Keratinocyte (primary cell): Measurements from ENCODE around the gene FOXA2. TPM values are rescaled to one million over a fixed set of nuclear protein-coding genes. Genes with fewer than 3 reads are reported as not detected.

Experiments
- DNase-seq: peaks from one replicate; pipeline ENCODE4 v3.0.0-alpha.2; 2011; ENCODE audit warnings: low read depth, missing footprints, low spot score
- FAIRE-seq: peaks from 2 replicates; lab custom pipeline; 2011; peaks lifted over from hg19 to GRCh38; lab: Jason Lieb, UNC
- H2AFZ ChIP-seq: 2 replicates; pipeline ENCODE4 v1.6.0; 2012; ENCODE audit warnings: low read length, control low read depth, inconsistent platforms; ENCODE audit not compliant: control insufficient read depth
- H3K27ac ChIP-seq: 2 replicates; pipeline ENCODE4 v1.5.1; 2011; ENCODE audit warnings: low read length; ENCODE audit not compliant: control insufficient read depth, insufficient read depth
- H3K27me3 ChIP-seq: 3 replicates; pipeline ENCODE4 v1.6.0; 2011; ENCODE audit warnings: low read length; ENCODE audit not compliant: control insufficient read depth, insufficient read depth; ENCODE audit errors: extremely low read depth
- H3K36me3 ChIP-seq, 2 experiments: 2 replicates in 1 of 2; 3 replicates in 1 of 2; pipeline ENCODE4 v1.5.1; 2011; ENCODE audit warnings: low read length in 2 of 2, mild to moderate bottlenecking in 1 of 2; ENCODE audit not compliant: control insufficient read depth in 2 of 2, insufficient read depth in 2 of 2; ENCODE audit errors: extremely low read depth in 1 of 2
- H3K4me1 ChIP-seq: 3 replicates; pipeline ENCODE4 v1.5.1; 2011; ENCODE audit warnings: low read length; ENCODE audit not compliant: control insufficient read depth, insufficient read depth; ENCODE audit errors: extremely low read depth
- H3K4me2 ChIP-seq: 3 replicates; pipeline ENCODE4 v1.6.0; 2011; ENCODE audit warnings: low read depth, low read length; ENCODE audit not compliant: control insufficient read depth, insufficient read depth; ENCODE audit errors: extremely low read depth
- H3K4me3 ChIP-seq, 3 experiments: fragments of 200-600 bp in 1 of 3; sonication (generic) in 1 of 3; 2 replicates in 2 of 3; 3 replicates in 1 of 3; pipeline ENCODE4 v1.5.1; 2011 to 2016; ENCODE audit warnings: low read length in 3 of 3, mild to moderate bottlenecking in 3 of 3, control low read depth in 2 of 3, inconsistent platforms in 1 of 3, low read depth in 1 of 3, mixed read lengths in 1 of 3, mixed run types in 1 of 3, moderate library complexity in 1 of 3; ENCODE audit not compliant: control insufficient read depth in 2 of 3, insufficient read depth in 2 of 3; ENCODE audit errors: extremely low read depth in 1 of 3
- H3K79me2 ChIP-seq: 2 replicates; pipeline ENCODE4 v1.6.0; 2012; ENCODE audit warnings: low read length; ENCODE audit not compliant: control insufficient read depth, insufficient read depth
- H3K9ac ChIP-seq: 3 replicates; pipeline ENCODE4 v1.6.0; 2011; ENCODE audit warnings: low read length; ENCODE audit not compliant: control insufficient read depth, insufficient read depth; ENCODE audit errors: extremely low read depth
- H3K9me1 ChIP-seq: 3 replicates; pipeline ENCODE4 v1.6.0; 2011; ENCODE audit warnings: low read length; ENCODE audit not compliant: control insufficient read depth, insufficient read depth; ENCODE audit errors: extremely low read depth
- H3K9me3 ChIP-seq: 2 replicates; pipeline ENCODE4 v1.5.1; 2012; ENCODE audit warnings: low read depth, low read length; ENCODE audit not compliant: control insufficient read depth
- H4K20me1 ChIP-seq: 3 replicates; pipeline ENCODE4 v1.6.0; 2011; ENCODE audit warnings: low read length; ENCODE audit not compliant: control insufficient read depth, insufficient read depth; ENCODE audit errors: extremely low read depth
- EZH2 ChIP-seq: IDR thresholded peaks from one replicate; pipeline ENCODE4 v1.6.1; 2012; ENCODE audit warnings: inconsistent platforms, mild to moderate bottlenecking, low read length, moderate library complexity
- dilution Hi-C: fragments of 300-500 bp; cut with MboI; formaldehyde crosslinking; loops from one replicate; pipeline ENCODE4 v1.7.0; 2020; ENCODE audit warnings: low sequenced_read_pairs; ENCODE audit not compliant: extremely low pct_ligation_motif_present
- polyA plus RNA-seq, 5 experiments: library from polyadenylated mRNA; depleted of rRNA in 3 of 5; stranded (reverse) in 3 of 5; stranded (forward) in 1 of 5; unstranded in 1 of 5; fragments of >200 nt; gene quantifications; 1 replicate in 1 of 5; 2 replicates in 3 of 5; 3 replicates in 1 of 5; pipeline versions ENCODE4 v1.2.1 to v1.2.3, GENCODE V29; 2011 to 2012; ENCODE audit warnings: missing spikeins in 2 of 5, low read depth in 1 of 5, low replicate concordance in 1 of 5
- TF ChIP-seq, protein P1 (sequence below), 3 experiments: IDR thresholded peaks in 1 of 3; conservative IDR thresholded peaks in 1 of 3; optimal IDR thresholded peaks in 1 of 3; 2 replicates in 2 of 3; 3 replicates in 1 of 3; pipeline versions ENCODE3 to v1.5.1; 2011; ENCODE audit warnings: low read length in 3 of 3, mild to moderate bottlenecking in 3 of 3, moderate library complexity in 2 of 3, control low read depth in 1 of 3, inconsistent platforms in 1 of 3; ENCODE audit not compliant: insufficient read depth in 2 of 3; ENCODE audit errors: extremely low read depth in 1 of 3

FOXA2 gene
- polyA plus RNA-seq, 1 donor (not counting 4 experiments of a cell fraction or from before 2014, with no cell fraction given) = 0.16 TPM

DNA sequence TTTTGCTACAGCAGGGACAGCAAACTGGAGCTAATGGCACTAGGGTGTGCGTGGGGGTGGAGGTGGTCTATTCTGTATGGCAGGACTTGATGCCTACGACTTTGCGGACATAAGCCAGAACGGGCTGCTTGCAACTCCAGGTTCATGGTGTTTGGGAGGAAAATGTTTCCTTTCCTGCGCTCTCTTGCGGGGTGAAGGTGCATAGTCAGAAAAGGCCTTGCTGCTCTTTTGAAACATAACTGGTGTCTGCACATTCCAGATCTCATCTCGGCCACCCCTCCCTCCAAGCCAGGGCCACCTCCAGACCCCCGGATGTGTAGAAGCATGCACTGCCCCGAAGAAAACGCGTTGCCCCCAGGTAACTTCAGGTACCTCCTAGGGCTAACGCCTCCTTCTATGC, 8.1 kb downstream of the FOXA2 start:
- Histone ChIP-seq H2AFZ (no peak overlapping the region), H3K9me1 (no peaks in the 10 kb centered on the region), H3K4me3 (no peak overlapping the region), H3K36me3 (no peaks in the 10 kb centered on the region), H3K4me2 (no peak overlapping the region), H3K79me2 (no peaks in the 10 kb centered on the region), H4K20me1 (no peaks in the 10 kb centered on the region), H3K27ac (no peak overlapping the region), H3K9ac (no peak overlapping the region), H3K27me3 (peaks cover 78% of the 10 kb centered on the region), H3K9me3 (no peaks in the 10 kb centered on the region), H3K4me1 (peaks cover 3% of the 10 kb centered on the region)
- dilution Hi-C loops = no loop called here
- FAIRE-seq (no peak), DNase-seq (no peak)
- TF ChIP-seq EZH2 = no peak
- TF ChIP-seq, protein P1, sequence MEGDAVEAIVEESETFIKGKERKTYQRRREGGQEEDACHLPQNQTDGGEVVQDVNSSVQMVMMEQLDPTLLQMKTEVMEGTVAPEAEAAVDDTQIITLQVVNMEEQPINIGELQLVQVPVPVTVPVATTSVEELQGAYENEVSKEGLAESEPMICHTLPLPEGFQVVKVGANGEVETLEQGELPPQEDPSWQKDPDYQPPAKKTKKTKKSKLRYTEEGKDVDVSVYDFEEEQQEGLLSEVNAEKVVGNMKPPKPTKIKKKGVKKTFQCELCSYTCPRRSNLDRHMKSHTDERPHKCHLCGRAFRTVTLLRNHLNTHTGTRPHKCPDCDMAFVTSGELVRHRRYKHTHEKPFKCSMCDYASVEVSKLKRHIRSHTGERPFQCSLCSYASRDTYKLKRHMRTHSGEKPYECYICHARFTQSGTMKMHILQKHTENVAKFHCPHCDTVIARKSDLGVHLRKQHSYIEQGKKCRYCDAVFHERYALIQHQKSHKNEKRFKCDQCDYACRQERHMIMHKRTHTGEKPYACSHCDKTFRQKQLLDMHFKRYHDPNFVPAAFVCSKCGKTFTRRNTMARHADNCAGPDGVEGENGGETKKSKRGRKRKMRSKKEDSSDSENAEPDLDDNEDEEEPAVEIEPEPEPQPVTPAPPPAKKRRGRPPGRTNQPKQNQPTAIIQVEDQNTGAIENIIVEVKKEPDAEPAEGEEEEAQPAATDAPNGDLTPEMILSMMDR (optimal IDR thresholded peaks at IDR 0.05 in 1 of 3, IDR thresholded peaks at IDR 0.05 in 1 of 3, conservative IDR thresholded peaks at IDR 0.05 in 1 of 3; ENCODE audit: extremely low read depth in 1 of 3, insufficient read depth in 2 of 3, low read length in 3 of 3) = no peak

DNA sequence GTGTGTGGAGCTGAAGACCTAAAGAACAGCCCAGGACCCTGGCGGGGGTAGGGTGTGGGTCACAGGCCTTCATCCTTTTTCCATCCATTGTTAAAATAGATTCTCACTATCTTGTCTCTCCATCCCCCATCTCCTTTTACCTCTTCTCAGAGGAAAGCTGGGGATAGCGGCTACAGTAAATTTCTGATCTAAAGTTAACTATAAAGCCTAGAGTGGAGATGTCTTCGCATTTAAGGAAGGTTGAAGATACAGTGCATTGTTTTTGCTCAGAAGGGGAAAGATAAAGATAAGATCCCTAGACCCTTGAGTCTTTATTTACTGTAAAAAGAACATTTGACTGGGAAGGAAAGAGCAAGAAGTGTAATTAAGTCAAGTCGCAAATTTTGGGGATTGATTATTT, 8.6 kb downstream of the FOXA2 start:
- no peak overlapping the region for H3K27ac ChIP-seq
- no peak overlapping the region for H3K4me3 ChIP-seq
- H3K79me2 ChIP-seq = no peaks in the 10 kb centered on the region
- H3K9ac ChIP-seq = no peak overlapping the region
- H3K9me1 ChIP-seq = no peaks in the 10 kb centered on the region
- H3K4me2 ChIP-seq = no peak overlapping the region
- no peaks in the 10 kb centered on the region for H3K9me3 ChIP-seq
- DNase-seq (no peak), FAIRE-seq (no peak)
- no peak for TF ChIP-seq EZH2
- no peak overlapping the region for H2AFZ ChIP-seq
- no peaks in the 10 kb centered on the region for H4K20me1 ChIP-seq
- peaks cover 3% of the 10 kb centered on the region for H3K4me1 ChIP-seq
- no peaks in the 10 kb centered on the region for H3K36me3 ChIP-seq
- dilution Hi-C loops = no loop called here
- H3K27me3 ChIP-seq = peaks cover 81% of the 10 kb centered on the region

DNA sequence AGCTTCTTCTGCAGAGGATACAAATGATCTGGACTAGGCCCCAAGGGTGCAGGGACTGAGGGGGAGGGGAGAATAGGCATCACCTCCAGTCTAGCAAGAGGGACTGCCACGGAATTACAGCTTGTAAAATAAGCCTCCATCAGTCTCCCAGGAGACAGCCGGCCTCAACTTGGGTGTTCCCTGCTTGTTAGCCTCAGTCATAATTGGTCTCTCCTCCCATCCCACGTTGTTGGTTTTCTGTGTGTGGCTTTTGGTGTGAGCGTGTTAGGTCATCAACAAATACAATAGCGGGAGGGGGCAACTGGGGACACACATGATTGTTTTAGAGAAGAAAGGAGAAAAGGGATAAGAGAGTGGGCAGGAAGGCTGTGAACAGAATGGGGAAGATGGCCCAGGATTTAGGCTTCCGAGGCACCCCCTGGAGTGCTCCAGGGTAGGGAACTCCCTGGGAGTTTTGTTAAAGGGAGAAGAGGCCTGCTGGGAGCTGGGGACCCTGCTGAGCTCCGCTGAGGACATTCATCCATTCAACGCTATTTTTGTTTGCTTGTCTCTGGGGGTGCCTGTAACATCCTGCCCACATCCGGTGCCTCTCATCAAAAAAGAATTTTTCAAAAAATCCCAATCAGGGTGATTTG, 9.2 kb downstream of the FOXA2 start:
- no peak for TF ChIP-seq EZH2
- Histone ChIP-seq H3K9ac (no peak overlapping the region), H4K20me1 (no peaks in the 10 kb centered on the region), H3K9me1 (no peaks in the 10 kb centered on the region), H3K4me3 (no peak overlapping the region), H3K36me3 (no peaks in the 10 kb centered on the region), H3K79me2 (no peaks in the 10 kb centered on the region), H3K9me3 (no peaks in the 10 kb centered on the region), H3K27me3 (peaks cover 80% of the 10 kb centered on the region), H3K4me1 (peaks cover 3% of the 10 kb centered on the region), H3K27ac (no peak overlapping the region), H3K4me2 (no peak overlapping the region), H2AFZ (no peak overlapping the region)
- dilution Hi-C loops = no loop called here
- FAIRE-seq (no peak), DNase-seq (no peak)
